IMR-90 (cell line): ENCODE results near the gene DNASE2B.

Experiments used
- CEBPB ChIP-seq: IDR thresholded peaks from 2 replicates; pipeline ENCODE4 v1.6.1; 2012; ENCODE audit warnings: low read depth, low read length, improper control_type of control experiment
- CTCF ChIP-seq: conservative IDR thresholded peaks from 2 replicates; pipeline ENCODE4 v1.5.1; 2012; ENCODE audit warnings: mild to moderate bottlenecking, low read depth, low read length, improper control_type of control experiment
- POLR2A ChIP-seq: IDR thresholded peaks from 2 replicates; pipeline ENCODE4 v1.6.1; 2012; ENCODE audit warnings: mild to moderate bottlenecking, low read depth, low read length
- TF ChIP-seq, protein P1 (sequence below): fragments of 150-350 bp; IDR thresholded peaks from 2 replicates; pipeline ENCODE4 v1.6.1; 2016; ENCODE audit warnings: low read depth, mild to moderate bottlenecking, low read length, moderate library complexity, borderline replicate concordance

- TF ChIP-seq CTCF (no peak), POLR2A (no peak), CEBPB (no peak)
- TF ChIP-seq, protein P1, sequence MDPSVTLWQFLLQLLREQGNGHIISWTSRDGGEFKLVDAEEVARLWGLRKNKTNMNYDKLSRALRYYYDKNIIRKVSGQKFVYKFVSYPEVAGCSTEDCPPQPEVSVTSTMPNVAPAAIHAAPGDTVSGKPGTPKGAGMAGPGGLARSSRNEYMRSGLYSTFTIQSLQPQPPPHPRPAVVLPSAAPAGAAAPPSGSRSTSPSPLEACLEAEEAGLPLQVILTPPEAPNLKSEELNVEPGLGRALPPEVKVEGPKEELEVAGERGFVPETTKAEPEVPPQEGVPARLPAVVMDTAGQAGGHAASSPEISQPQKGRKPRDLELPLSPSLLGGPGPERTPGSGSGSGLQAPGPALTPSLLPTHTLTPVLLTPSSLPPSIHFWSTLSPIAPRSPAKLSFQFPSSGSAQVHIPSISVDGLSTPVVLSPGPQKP: no peak
Measured at GRCh38 chr1:84370831-84371394, 27.4 kb upstream of the DNASE2B start.
